ENCODE measurements around the gene PKP4. TPM values are rescaled to one million over a fixed set of nuclear protein-coding genes. Genes with fewer than 3 reads are reported as not detected.

The PKP4 gene
- total and polyA plus RNA-seq, 11 donors = 17.6 to 66.7 (median 49.0) TPM

DNA sequence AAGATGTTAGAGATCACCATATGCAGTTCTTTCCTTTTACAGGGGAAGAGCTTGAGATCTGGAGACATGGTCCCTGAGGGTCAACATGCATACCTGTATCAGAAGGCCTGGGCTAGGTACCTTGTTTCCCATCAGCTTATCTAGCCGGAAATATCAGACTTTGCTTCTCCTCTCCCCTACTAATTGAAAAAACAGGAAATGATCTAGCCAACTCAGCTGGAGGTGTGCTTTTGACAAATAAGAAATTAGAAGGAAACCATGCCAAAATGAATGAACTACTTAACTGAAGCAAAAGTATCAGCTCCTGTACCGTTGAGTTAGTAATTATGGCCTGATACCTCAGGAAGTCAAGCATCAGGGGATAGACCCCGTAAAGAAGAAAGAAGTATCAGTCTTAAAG is 20.4 kb downstream of the PKP4 start:
- no peaks in the 10 kb centered on the region for H3K27me3 ChIP-seq
- H3K36me3 ChIP-seq = peaks cover 0 to 7% (median 0%) of the 10 kb centered on the region in 9 donors
- H3K9me3 ChIP-seq = peaks cover 0 to 9% (median 0%) of the 10 kb centered on the region in 12 donors
- H3K27ac ChIP-seq = peak overlapping the region in 6 of 12 donors; percentile 1 to 31 (median 11)
- H3K4me1 ChIP-seq = peaks cover 3 to 42% (median 24%) of the 10 kb centered on the region in 12 donors
- H3K4me3 ChIP-seq = no peak overlapping the region
- 47 to 52% (median 49%) methylated on average over 3 of the region's 3 CpGs for WGBS, 4 donors
- ATAC-seq (peak in 1 of 4 donors; percentile 28), DNase-seq (no peak)
- no peak for TF ChIP-seq POLR2A (IDR thresholded peaks at IDR 0.05)
- TF ChIP-seq, protein P1, sequence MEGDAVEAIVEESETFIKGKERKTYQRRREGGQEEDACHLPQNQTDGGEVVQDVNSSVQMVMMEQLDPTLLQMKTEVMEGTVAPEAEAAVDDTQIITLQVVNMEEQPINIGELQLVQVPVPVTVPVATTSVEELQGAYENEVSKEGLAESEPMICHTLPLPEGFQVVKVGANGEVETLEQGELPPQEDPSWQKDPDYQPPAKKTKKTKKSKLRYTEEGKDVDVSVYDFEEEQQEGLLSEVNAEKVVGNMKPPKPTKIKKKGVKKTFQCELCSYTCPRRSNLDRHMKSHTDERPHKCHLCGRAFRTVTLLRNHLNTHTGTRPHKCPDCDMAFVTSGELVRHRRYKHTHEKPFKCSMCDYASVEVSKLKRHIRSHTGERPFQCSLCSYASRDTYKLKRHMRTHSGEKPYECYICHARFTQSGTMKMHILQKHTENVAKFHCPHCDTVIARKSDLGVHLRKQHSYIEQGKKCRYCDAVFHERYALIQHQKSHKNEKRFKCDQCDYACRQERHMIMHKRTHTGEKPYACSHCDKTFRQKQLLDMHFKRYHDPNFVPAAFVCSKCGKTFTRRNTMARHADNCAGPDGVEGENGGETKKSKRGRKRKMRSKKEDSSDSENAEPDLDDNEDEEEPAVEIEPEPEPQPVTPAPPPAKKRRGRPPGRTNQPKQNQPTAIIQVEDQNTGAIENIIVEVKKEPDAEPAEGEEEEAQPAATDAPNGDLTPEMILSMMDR (IDR thresholded peaks at IDR 0.05) = no peak
- intact Hi-C loops (cut with DNase I) = loop anchor here in 1 of 10 donors (10.0 kb wide), 1 partner anchor 118 kb away; no protein-coding TSS in a partner anchor

DNA sequence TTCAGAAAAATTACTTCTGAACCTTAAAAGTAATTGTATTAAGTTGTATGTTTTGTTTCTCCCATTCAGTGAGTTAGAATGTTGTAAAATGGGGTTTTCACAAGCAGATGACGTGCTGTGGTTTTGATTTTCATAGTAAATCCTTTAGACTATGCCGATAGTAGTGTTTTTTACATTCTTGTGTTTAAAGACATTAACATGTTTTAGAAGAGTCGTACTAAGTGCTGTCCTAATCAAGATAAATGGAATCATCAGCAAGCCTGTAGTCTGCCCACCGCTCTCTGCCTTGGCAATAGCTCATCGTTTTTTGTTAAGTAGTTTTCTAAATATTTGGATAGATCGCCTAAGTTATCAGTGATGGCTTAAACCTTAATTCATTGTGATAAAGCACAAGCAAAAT is 21.5 kb downstream of the PKP4 start:
- H3K4me3 ChIP-seq = peak overlapping the region in 1 of 12 donors; percentile 12
- intact Hi-C loops (cut with DNase I) = loop anchor here in 1 of 10 donors (10.0 kb wide), 1 partner anchor 117 kb away; no protein-coding TSS in a partner anchor
- 68 to 77% (median 71%) methylated on average over 6 of the region's 6 CpGs for WGBS, 4 donors
- peaks cover 3 to 42% (median 24%) of the 10 kb centered on the region in 12 donors for H3K4me1 ChIP-seq
- TF ChIP-seq POLR2A (IDR thresholded peaks at IDR 0.05) = no peak
- TF ChIP-seq, protein P1 (IDR thresholded peaks at IDR 0.05) = no peak
- peaks cover 0 to 1% (median 0%) of the 10 kb centered on the region in 9 donors for H3K36me3 ChIP-seq
- ATAC-seq = no peak
- no peak for DNase-seq
- peak overlapping the region in 6 of 12 donors; percentile 9 to 45 (median 24) for H3K27ac ChIP-seq
- no peaks in the 10 kb centered on the region for H3K27me3 ChIP-seq
- peaks cover 0 to 3% (median 0%) of the 10 kb centered on the region in 12 donors for H3K9me3 ChIP-seq

DNA sequence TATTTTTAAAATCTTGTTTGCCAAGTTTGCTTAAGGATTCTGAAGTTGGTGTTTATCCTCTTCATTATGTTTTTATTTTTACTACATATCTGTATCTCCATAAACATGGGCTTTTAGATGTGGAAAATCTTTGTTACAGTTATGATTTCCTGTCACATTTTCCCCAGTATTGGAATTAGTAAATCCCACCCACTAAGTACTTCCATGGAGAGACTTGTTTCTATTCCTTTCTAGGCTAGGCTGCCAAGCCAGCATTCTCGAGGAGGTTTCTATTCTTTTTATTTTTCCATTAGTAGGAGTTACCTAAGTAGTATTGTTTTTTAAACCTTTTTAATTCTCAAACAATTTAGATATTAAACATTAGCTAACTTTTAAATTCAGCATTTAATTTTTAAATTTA is 22.1 kb downstream of the PKP4 start:
- peak in 1 of 4 donors; percentile 48 for ATAC-seq
- DNase-seq = no peak
- WGBS, 4 donors = 44 to 62% (median 46%) methylated on average over 1 of the region's 1 CpG
- Histone ChIP-seq H3K27ac (peak overlapping the region in 6 of 12 donors; percentile 17 to 58 (median 36)), H3K27me3 (no peaks in the 10 kb centered on the region), H3K36me3 (no peaks in the 10 kb centered on the region), H3K4me3 (no peak overlapping the region), H3K9me3 (no peaks in the 10 kb centered on the region), H3K4me1 (peaks cover 3 to 42% (median 24%) of the 10 kb centered on the region in 12 donors)
- intact Hi-C loops (cut with DNase I) = loop anchor here in 1 of 10 donors (10.0 kb wide), 1 partner anchor 116 kb away; no protein-coding TSS in a partner anchor
- TF ChIP-seq, protein P1 (IDR thresholded peaks at IDR 0.05) = no peak
- TF ChIP-seq POLR2A (IDR thresholded peaks at IDR 0.05) = no peak

DNA sequence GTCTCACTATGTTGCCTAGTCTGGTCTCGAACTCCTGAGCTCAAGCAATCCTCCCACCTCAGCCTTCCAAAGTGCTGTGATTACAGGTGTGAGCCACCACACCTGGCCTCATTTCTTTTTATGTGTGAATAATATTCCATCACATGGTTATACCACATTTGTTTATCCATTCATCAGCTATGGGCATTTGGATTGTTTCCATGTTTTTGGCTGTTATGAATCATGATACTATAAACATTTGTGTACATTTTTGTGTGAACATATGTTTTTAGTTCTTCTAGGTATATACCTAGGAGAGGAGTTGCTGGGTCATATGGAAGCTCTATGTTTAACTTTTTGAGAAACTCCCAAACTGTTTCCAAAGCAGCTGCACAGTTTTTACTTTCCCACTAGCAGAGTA is 24.4 kb downstream of the PKP4 start:
- Histone ChIP-seq H3K27me3 (no peaks in the 10 kb centered on the region), H3K36me3 (no peaks in the 10 kb centered on the region), H3K9me3 (no peaks in the 10 kb centered on the region), H3K4me1 (peaks cover 2 to 47% (median 27%) of the 10 kb centered on the region in 12 donors), H3K4me3 (no peak overlapping the region), H3K27ac (no peak overlapping the region)
- intact Hi-C loops (cut with DNase I) = no loop called here
- ATAC-seq (no peak), DNase-seq (no peak)
- 93 to 100% (median 97%) methylated on average over 1 of the region's 1 CpG for WGBS, 4 donors
- no peak for TF ChIP-seq POLR2A (IDR thresholded peaks at IDR 0.05)
- TF ChIP-seq, protein P1 (IDR thresholded peaks at IDR 0.05) = no peak
